Activated CD8-positive, alpha-beta T cell treated with anti-CD3 and anti-CD28 coated beads, Interleukin-2, amount 10 ng/mL, durations not matched to agents 7 days and 5 days (primary cell): ENCODE measurements around the gene FSCN2. TPM values are rescaled to one million over a fixed set of nuclear protein-coding genes. Genes with fewer than 3 reads are reported as not detected.

ENCODE experiments used
- ATAC-seq: fragments of 150-1000 bp; cut with Tn5 transposase; one replicate; pipeline ENCODE4 v1.10.0; 2021; ENCODE audit warnings: moderate library complexity
- CTCF ChIA-PET: fragments of 350-600 bp; sonication (Branson Sonifier 250); formaldehyde crosslinking; loops from one replicate; lab custom pipeline; 2021; ENCODE audit warnings: antibody characterized with exemption; lab: Charles Lee
- POLR2A ChIA-PET: fragments of 350-600 bp; sonication (Branson Sonifier 250); formaldehyde crosslinking; loops from one replicate; lab custom pipeline; 2021; ENCODE audit warnings: antibody characterized with exemption; lab: Charles Lee
- DNase-seq: peaks from one replicate; pipeline ENCODE4 v3.0.0-alpha.2; 2020
- H3K27ac Mint-ChIP-seq: one replicate; pipeline ENCODE4 v1.8.0; 2021; ENCODE audit warnings: mild to moderate bottlenecking, mixed read lengths
- H3K27me3 Mint-ChIP-seq: one replicate; pipeline ENCODE4 v1.8.0; 2021; ENCODE audit warnings: low read depth, mixed read lengths
- H3K36me3 Mint-ChIP-seq: one replicate; pipeline ENCODE4 v1.8.0; 2021; ENCODE audit warnings: low read depth, mixed read lengths
- H3K4me1 Mint-ChIP-seq: one replicate; pipeline ENCODE4 v1.8.0; 2021; ENCODE audit warnings: low read depth, mixed read lengths
- H3K4me3 Mint-ChIP-seq: one replicate; pipeline ENCODE4 v1.8.0; 2021; ENCODE audit warnings: mild to moderate bottlenecking, mixed read lengths
- H3K9me3 Mint-ChIP-seq: one replicate; pipeline ENCODE4 v1.8.0; 2022; ENCODE audit warnings: mixed read lengths; ENCODE audit not compliant: insufficient read depth
- total RNA-seq, 2 experiments: library from RNA; stranded (reverse); gene quantifications; one replicate each; pipeline ENCODE4 v1.2.3, GENCODE V29; 2021

FSCN2 gene
- total RNA-seq, 2 experiments from 2014 or later, result 0.52 to 0.74 TPM

- no peak overlapping the region for H3K4me3 Mint-ChIP-seq
- DNase-seq, result no peak
- POLR2A ChIA-PET, result no interaction called here
- CTCF ChIA-PET, result interaction anchor here (1.0 kb wide), 1 partner anchor 43 kb away, joined by 3 read pairs; no protein-coding TSS in a partner anchor
- no peaks in the 10 kb centered on the region for H3K27me3 Mint-ChIP-seq
- H3K27ac Mint-ChIP-seq, result peak overlapping the region; percentile 1
- no peak for ATAC-seq
- H3K36me3 Mint-ChIP-seq, result peaks cover 34% of the 10 kb centered on the region
- H3K4me1 Mint-ChIP-seq, result peaks cover 15% of the 10 kb centered on the region
- no peaks in the 10 kb centered on the region for H3K9me3 Mint-ChIP-seq
Measured at GRCh38 chr17:81557276-81558114, 29.3 kb downstream of the FSCN2 start.

GRCh38 chr17:81558115-81558468 is 29.9 kb downstream of the FSCN2 start:
- ATAC-seq, result no peak
- no peak overlapping the region for H3K4me3 Mint-ChIP-seq

GRCh38 chr17:81558941-81559806 is 31.0 kb downstream of the FSCN2 start:
- ChIA-PET POLR2A (interaction anchor here (0.6 kb wide), 1 partner anchor 50 kb away, joined by 3 read pairs; no protein-coding TSS in a partner anchor), CTCF (interaction anchor here (0.7 kb wide), 1 partner anchor 227 kb away, joined by 3 read pairs; no protein-coding TSS in a partner anchor)

More at GRCh38 chr17:81558115-81558468, 29.9 kb downstream of the FSCN2 start:
- ChIA-PET CTCF (interaction anchor here (1.0 kb wide), 1 partner anchor 43 kb away, joined by 3 read pairs; no protein-coding TSS in a partner anchor), POLR2A (no interaction called here)
- H3K36me3 Mint-ChIP-seq, result peaks cover 37% of the 10 kb centered on the region
- H3K27me3 Mint-ChIP-seq, result no peaks in the 10 kb centered on the region
- no peak for DNase-seq
- H3K27ac Mint-ChIP-seq, result no peak overlapping the region
- no peaks in the 10 kb centered on the region for H3K9me3 Mint-ChIP-seq
- peaks cover 15% of the 10 kb centered on the region for H3K4me1 Mint-ChIP-seq

GRCh38 chr17:81561494-81561885 is 33.3 kb downstream of the FSCN2 start:
- H3K36me3 Mint-ChIP-seq, result peaks cover 49% of the 10 kb centered on the region
- H3K4me1 Mint-ChIP-seq, result peaks cover 5% of the 10 kb centered on the region
- H3K27ac Mint-ChIP-seq, result no peak overlapping the region
- H3K9me3 Mint-ChIP-seq, result no peaks in the 10 kb centered on the region
- ATAC-seq, result no peak
- no peak for DNase-seq
- H3K4me3 Mint-ChIP-seq, result no peak overlapping the region
- ChIA-PET CTCF (no interaction called here), POLR2A (no interaction called here)
- no peaks in the 10 kb centered on the region for H3K27me3 Mint-ChIP-seq

More at GRCh38 chr17:81558941-81559806, 31.0 kb downstream of the FSCN2 start:
- no peaks in the 10 kb centered on the region for H3K27me3 Mint-ChIP-seq
- DNase-seq (no peak), ATAC-seq (peak; percentile 26)
- peaks cover 4% of the 10 kb centered on the region for H3K4me1 Mint-ChIP-seq
- no peak overlapping the region for H3K27ac Mint-ChIP-seq
- no peaks in the 10 kb centered on the region for H3K9me3 Mint-ChIP-seq
- H3K36me3 Mint-ChIP-seq, result peaks cover 35% of the 10 kb centered on the region
- H3K4me3 Mint-ChIP-seq, result no peak overlapping the region

GRCh38 chr17:81563861-81564586 is 35.8 kb downstream of the FSCN2 start:
- CTCF ChIA-PET, result no interaction called here
- ATAC-seq, result no peak

GRCh38 chr17:81564778-81565177 is 36.6 kb downstream of the FSCN2 start:
- H3K4me1 Mint-ChIP-seq, result peaks cover 5% of the 10 kb centered on the region
- no peak overlapping the region for H3K4me3 Mint-ChIP-seq
- no peak overlapping the region for H3K27ac Mint-ChIP-seq
- no peaks in the 10 kb centered on the region for H3K27me3 Mint-ChIP-seq
- no peaks in the 10 kb centered on the region for H3K9me3 Mint-ChIP-seq
- DNase-seq, result no peak
- H3K36me3 Mint-ChIP-seq, result peaks cover 55% of the 10 kb centered on the region
- POLR2A ChIA-PET, result no interaction called here
- CTCF ChIA-PET, result no interaction called here
- no peak for ATAC-seq

More at GRCh38 chr17:81563861-81564586, 35.8 kb downstream of the FSCN2 start:
- Mint-ChIP-seq H3K9me3 (no peaks in the 10 kb centered on the region), H3K4me1 (peaks cover 5% of the 10 kb centered on the region), H3K36me3 (peaks cover 54% of the 10 kb centered on the region), H3K27ac (no peak overlapping the region), H3K27me3 (no peaks in the 10 kb centered on the region), H3K4me3 (no peak overlapping the region)
- DNase-seq, result no peak
- POLR2A ChIA-PET, result no interaction called here

GRCh38 chr17:81565231-81565630 is 37.1 kb downstream of the FSCN2 start:
- ChIA-PET CTCF (no interaction called here), POLR2A (no interaction called here)
- Mint-ChIP-seq H3K4me3 (no peak overlapping the region), H3K4me1 (peaks cover 5% of the 10 kb centered on the region), H3K36me3 (peaks cover 59% of the 10 kb centered on the region), H3K9me3 (no peaks in the 10 kb centered on the region), H3K27me3 (no peaks in the 10 kb centered on the region), H3K27ac (no peak overlapping the region)
- ATAC-seq (no peak), DNase-seq (no peak)

GRCh38 chr17:81566461-81567126 is 38.4 kb downstream of the FSCN2 start:
- no peaks in the 10 kb centered on the region for H3K9me3 Mint-ChIP-seq
- ATAC-seq (no peak), DNase-seq (no peak)
- peak overlapping the region; percentile 66 for H3K27ac Mint-ChIP-seq
- peaks cover 54% of the 10 kb centered on the region for H3K36me3 Mint-ChIP-seq
- peaks cover 5% of the 10 kb centered on the region for H3K4me1 Mint-ChIP-seq
- no peaks in the 10 kb centered on the region for H3K27me3 Mint-ChIP-seq
- no peak overlapping the region for H3K4me3 Mint-ChIP-seq
- ChIA-PET POLR2A (no interaction called here), CTCF (interaction anchor here (1.5 to 3.9 kb wide), 2 partner anchors 14 to 35 kb away, joined by 4 to 14 read pairs; partner anchors contain the start of gene FAAP100)

GRCh38 chr17:81567191-81567590 is 39.0 kb downstream of the FSCN2 start:
- Mint-ChIP-seq H3K27ac (no peak overlapping the region), H3K4me3 (no peak overlapping the region), H3K36me3 (peaks cover 56% of the 10 kb centered on the region), H3K4me1 (peaks cover 5% of the 10 kb centered on the region), H3K27me3 (no peaks in the 10 kb centered on the region), H3K9me3 (no peaks in the 10 kb centered on the region)
- no peak for DNase-seq
- ChIA-PET POLR2A (no interaction called here), CTCF (interaction anchor here (1.5 to 3.9 kb wide), 2 partner anchors 15 to 34 kb away, joined by 4 to 14 read pairs; partner anchors contain the start of gene FAAP100)
- ATAC-seq, result no peak

- no peaks in the 10 kb centered on the region for H3K27me3 Mint-ChIP-seq
- no peaks in the 10 kb centered on the region for H3K9me3 Mint-ChIP-seq
- no peak for ATAC-seq
- peaks cover 57% of the 10 kb centered on the region for H3K36me3 Mint-ChIP-seq
- peaks cover 5% of the 10 kb centered on the region for H3K4me1 Mint-ChIP-seq
- no peak overlapping the region for H3K27ac Mint-ChIP-seq
- no peak overlapping the region for H3K4me3 Mint-ChIP-seq
- no peak for DNase-seq
- ChIA-PET CTCF (interaction anchor here (3.9 kb wide), 1 partner anchor 33 kb away, joined by 14 read pairs; no protein-coding TSS in a partner anchor), POLR2A (no interaction called here)
Measured at GRCh38 chr17:81568416-81568815, 40.2 kb downstream of the FSCN2 start.
